Aorta (tissue), 5 donors: ENCODE data around the gene NIN. TPM values are rescaled to one million over a fixed set of nuclear protein-coding genes. Genes with fewer than 3 reads are reported as not detected.

Experiments used
- ATAC-seq: fragments of 200-7000 bp; cut with Tn5 transposase; one replicate; pipeline ENCODE4 v1.9.1; 2022; ENCODE audit warnings: moderate library complexity; ENCODE audit not compliant: low FRiP score
- DNase-seq, 2 donors: peaks; one replicate each; pipeline ENCODE4 v3.0.0-alpha.2; 2020
- H3K27ac ChIP-seq, 2 donors: one replicate each; pipeline ENCODE4 v1.5.1; 2013; ENCODE audit warnings: low read length in 2 of 2, mild to moderate bottlenecking in 2 of 2, moderate library complexity in 2 of 2, control low read depth in 1 of 2, inconsistent platforms in 1 of 2, low read depth in 1 of 2
- H3K27me3 ChIP-seq, 2 donors: one replicate each; pipeline ENCODE4 v1.6.1; 2013; ENCODE audit warnings: control low read depth in 1 of 2, low read length in 1 of 2, mild to moderate bottlenecking in 1 of 2, moderate library complexity in 1 of 2; ENCODE audit not compliant: insufficient read depth in 2 of 2, control insufficient read depth in 1 of 2
- H3K36me3 ChIP-seq, 2 donors: one replicate each; pipeline ENCODE4 v1.6.1; 2013; ENCODE audit warnings: control low read depth in 1 of 2, low read length in 1 of 2, mild to moderate bottlenecking in 1 of 2; ENCODE audit not compliant: insufficient read depth in 2 of 2, control insufficient read depth in 1 of 2
- H3K4me1 ChIP-seq, 2 donors: one replicate each; pipeline ENCODE4 v1.6.1; 2013; ENCODE audit warnings: low read length in 2 of 2, control low read depth in 1 of 2, mild to moderate bottlenecking in 1 of 2, moderate library complexity in 1 of 2; ENCODE audit not compliant: insufficient read depth in 2 of 2, control insufficient read depth in 1 of 2
- H3K4me3 ChIP-seq, 2 donors: one replicate each; pipeline ENCODE4 v1.5.1; 2013; ENCODE audit warnings: low read length in 2 of 2, control low read depth in 1 of 2, mild to moderate bottlenecking in 1 of 2
- H3K9me3 ChIP-seq: one replicate; pipeline ENCODE4 v1.6.1; 2013; ENCODE audit warnings: mild to moderate bottlenecking, low read length; ENCODE audit not compliant: control insufficient read depth
- WGBS, 2 donors: extraction: QIAGEN DNeasy Blood & Tissue Kit; methylation state at CpG; one replicate each; pipeline ENCODE4 v1.1.7; 2013; 5-methylcytosine and 5-hydroxymethylcytosine counted together
- intact Hi-C, 2 donors: fragments of 100-400 bp; cut with DNase I; formaldehyde crosslinking; loops; one replicate each; pipeline versions ENCODE4 v1.14.2 to v1.15.0; 2022
- polyA plus RNA-seq, 2 donors: library from polyadenylated mRNA; stranded (reverse); fragments of 200-250 nt; gene quantifications; one replicate each; pipeline ENCODE4 v1.2.3, GENCODE V29; 2013
- total RNA-seq, 2 donors: library from RNA; stranded (reverse); fragmentation: NEBNext Ultra II Directional; extraction: Animal tissue kit (Norgen Biotek cat#: 25700); gene quantifications; one replicate each; pipeline ENCODE4 v1.2.1, GENCODE V29; 2021
- donor health status: healthy with polysubstance abuse.
- donor health status: Bipolar disorder and iron deficiency.
- donor health status: DM: no; HTN: no; CAD: no.
- donor health status: DM: no; HTN: no; CAD: no.
- donor health status: DM: yes; HTN: yes; CAD: no.

Gene NIN
- total and polyA plus RNA-seq, 4 donors = 7.7 to 57.7 (median 31.2) TPM

DNA sequence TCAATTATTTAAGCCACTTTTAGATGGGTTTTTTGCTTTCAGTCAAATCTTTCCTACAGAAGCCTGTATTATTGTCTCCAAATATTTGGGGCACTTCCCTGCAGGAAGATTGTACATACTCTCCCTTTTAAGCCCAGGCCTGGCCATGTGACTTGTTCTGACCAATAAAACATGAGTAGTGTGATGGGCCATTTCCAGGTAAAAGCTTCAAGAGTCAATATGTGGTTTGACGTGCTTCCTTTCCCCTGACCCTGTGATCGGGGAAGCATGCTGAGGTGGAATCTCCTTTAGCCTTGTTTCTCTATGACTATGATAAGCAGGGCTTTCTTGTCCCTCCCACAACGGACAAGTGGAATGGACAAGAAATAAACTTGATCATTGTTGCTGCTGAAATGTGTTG lies 14.2 kb upstream of the NIN start:
- Histone ChIP-seq H3K27ac (no peak overlapping the region), H3K4me1 (no peaks in the 10 kb centered on the region)

DNA sequence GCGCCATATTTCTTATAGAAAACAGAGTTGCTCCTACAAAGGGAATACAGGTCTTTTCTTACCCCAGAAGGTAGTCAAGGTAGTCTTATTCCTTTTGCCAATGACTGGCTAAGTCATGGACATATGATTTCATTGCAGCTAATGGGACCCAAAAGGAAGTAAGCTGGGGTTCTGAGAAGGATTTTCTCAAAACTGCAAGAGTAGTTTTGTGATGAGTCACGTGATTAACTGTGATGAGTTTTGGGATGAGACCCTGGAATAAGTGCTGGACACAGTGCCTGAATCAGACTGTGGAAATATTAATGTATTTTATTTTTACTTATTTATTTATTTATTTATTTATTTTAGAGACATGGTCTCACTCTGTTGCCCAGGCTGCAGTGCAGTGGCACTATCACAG lies 13.4 kb upstream of the NIN start:
- Histone ChIP-seq H3K4me1 (no peaks in the 10 kb centered on the region), H3K27ac (no peak overlapping the region), H3K4me3 (no peak overlapping the region), H3K36me3 (no peaks in the 10 kb centered on the region), H3K27me3 (no peaks in the 10 kb centered on the region), H3K9me3 (no peaks in the 10 kb centered on the region)
- WGBS, 2 donors = 99 to 100% methylated on average over 2 of the region's 2 CpGs
- DNase-seq = no peak
- ATAC-seq = no peak
- intact Hi-C loops = no loop called here

More for the DNA sequence above, 14.2 kb upstream of the NIN start:
- 85 to 91% methylated on average over 3 of the region's 3 CpGs for WGBS, 2 donors
- no peak for ATAC-seq
- no peaks in the 10 kb centered on the region for H3K9me3 ChIP-seq
- H3K36me3 ChIP-seq = no peaks in the 10 kb centered on the region
- H3K4me3 ChIP-seq = no peak overlapping the region
- intact Hi-C loops = no loop called here
- no peaks in the 10 kb centered on the region for H3K27me3 ChIP-seq
- no peak for DNase-seq

GRCh38 chr14:50839691-50840090 lies 8.7 kb upstream of the NIN start:
- Histone ChIP-seq H3K9me3 (no peaks in the 10 kb centered on the region), H3K36me3 (no peaks in the 10 kb centered on the region), H3K27ac (no peak overlapping the region), H3K4me3 (no peak overlapping the region), H3K27me3 (no peaks in the 10 kb centered on the region), H3K4me1 (no peaks in the 10 kb centered on the region)
- intact Hi-C loops = no loop called here
- 92% methylated on average over 5 of the region's 5 CpGs for WGBS, 2 donors
- no peak for DNase-seq
- no peak for ATAC-seq

GRCh38 chr14:50839048-50839447 lies 8.1 kb upstream of the NIN start:
- H3K27ac ChIP-seq = no peak overlapping the region
- no peaks in the 10 kb centered on the region for H3K27me3 ChIP-seq
- DNase-seq = no peak
- H3K4me3 ChIP-seq = no peak overlapping the region
- no peak for ATAC-seq
- intact Hi-C loops = no loop called here
- 24 to 50% methylated on average over 1 of the region's 1 CpG for WGBS, 2 donors
- no peaks in the 10 kb centered on the region for H3K4me1 ChIP-seq
- no peaks in the 10 kb centered on the region for H3K36me3 ChIP-seq
- no peaks in the 10 kb centered on the region for H3K9me3 ChIP-seq

GRCh38 chr14:50837850-50838470 lies 7.0 kb upstream of the NIN start:
- Histone ChIP-seq H3K27ac (no peak overlapping the region), H3K36me3 (no peaks in the 10 kb centered on the region), H3K4me1 (no peaks in the 10 kb centered on the region), H3K4me3 (no peak overlapping the region), H3K27me3 (no peaks in the 10 kb centered on the region), H3K9me3 (no peaks in the 10 kb centered on the region)
- intact Hi-C loops = no loop called here
- DNase-seq (no peak), ATAC-seq (no peak)
- 87 to 89% methylated on average over 2 of the region's 2 CpGs for WGBS, 2 donors

GRCh38 chr14:50837271-50837670 lies 6.3 kb upstream of the NIN start:
- WGBS, 2 donors = 75 to 85% methylated on average over 10 of the region's 10 CpGs
- H3K27me3 ChIP-seq = no peaks in the 10 kb centered on the region
- no peaks in the 10 kb centered on the region for H3K36me3 ChIP-seq
- no peaks in the 10 kb centered on the region for H3K9me3 ChIP-seq
- no peak overlapping the region for H3K4me3 ChIP-seq
- DNase-seq (no peak), ATAC-seq (no peak)
- intact Hi-C loops = no loop called here
- no peak overlapping the region for H3K27ac ChIP-seq
- no peaks in the 10 kb centered on the region for H3K4me1 ChIP-seq

DNA sequence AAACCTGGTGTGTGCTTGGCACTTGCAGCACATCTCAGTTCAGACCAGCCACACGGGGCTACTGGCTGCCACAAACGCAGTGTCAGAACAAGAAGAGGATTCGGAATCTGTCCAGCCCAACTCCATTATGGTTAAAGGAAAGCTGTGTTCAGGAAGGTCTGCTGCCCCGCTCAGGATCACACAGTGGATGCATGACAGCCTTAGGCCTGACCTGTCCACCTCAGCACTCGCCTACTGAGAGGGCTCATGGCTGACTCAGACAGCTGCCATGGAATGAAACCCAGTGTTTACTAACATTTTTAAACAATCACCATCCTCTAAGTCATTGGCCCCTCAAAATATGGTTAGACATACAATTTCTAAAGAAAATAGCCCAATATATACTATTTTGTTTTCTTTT lies 5.6 kb upstream of the NIN start:
- no peak for DNase-seq
- WGBS, 2 donors = 94 to 96% methylated on average over 5 of the region's 5 CpGs

GRCh38 chr14:50835280-50835679 lies 4.3 kb upstream of the NIN start:
- 75 to 80% methylated on average over 2 of the region's 2 CpGs for WGBS, 2 donors

More for the DNA sequence above, 5.6 kb upstream of the NIN start:
- ATAC-seq = no peak
- intact Hi-C loops = no loop called here
- H3K36me3 ChIP-seq = no peaks in the 10 kb centered on the region
- no peak overlapping the region for H3K27ac ChIP-seq
- no peaks in the 10 kb centered on the region for H3K9me3 ChIP-seq
- H3K27me3 ChIP-seq = no peaks in the 10 kb centered on the region
- no peaks in the 10 kb centered on the region for H3K4me1 ChIP-seq
- H3K4me3 ChIP-seq = no peak overlapping the region

DNA sequence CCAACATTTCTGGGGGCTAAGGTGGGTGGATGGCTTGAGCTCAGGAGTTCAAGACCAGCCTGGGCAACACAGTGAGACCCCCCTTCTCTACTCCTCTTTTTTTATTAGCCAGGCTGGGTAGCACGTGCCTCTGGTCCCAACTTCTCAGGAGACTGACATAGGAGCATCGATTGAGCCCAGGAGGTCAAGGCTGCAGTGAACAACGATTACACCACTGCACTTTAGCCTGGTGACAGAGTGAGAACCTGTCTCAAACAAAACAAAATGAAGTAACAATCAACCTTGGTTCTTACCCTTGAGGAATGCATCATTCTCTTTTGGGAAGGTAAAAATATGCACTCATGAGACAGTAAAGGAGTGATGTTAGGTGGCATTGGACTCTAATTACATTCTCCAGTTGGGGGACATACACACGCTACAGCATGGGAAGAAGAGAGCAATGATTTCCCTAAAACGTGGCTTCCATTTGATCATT lies 3.9 kb upstream of the NIN start:
- 90 to 94% methylated on average over 5 of the region's 5 CpGs for WGBS, 2 donors
- no peak overlapping the region for H3K27ac ChIP-seq
- intact Hi-C loops = no loop called here
- no peaks in the 10 kb centered on the region for H3K36me3 ChIP-seq
- H3K4me1 ChIP-seq = no peaks in the 10 kb centered on the region
- DNase-seq (no peak), ATAC-seq (no peak)
- no peaks in the 10 kb centered on the region for H3K27me3 ChIP-seq
- no peak overlapping the region for H3K4me3 ChIP-seq
- H3K9me3 ChIP-seq = no peaks in the 10 kb centered on the region

More at GRCh38 chr14:50835280-50835679, 4.3 kb upstream of the NIN start:
- ATAC-seq (no peak), DNase-seq (no peak)
- Histone ChIP-seq H3K9me3 (no peaks in the 10 kb centered on the region), H3K27ac (no peak overlapping the region), H3K27me3 (no peaks in the 10 kb centered on the region), H3K4me1 (no peaks in the 10 kb centered on the region), H3K36me3 (no peaks in the 10 kb centered on the region), H3K4me3 (no peak overlapping the region)
- intact Hi-C loops = no loop called here
